ENCODE measurements around the gene KIAA0319L. TPM values are rescaled to one million over a fixed set of nuclear protein-coding genes. Genes with fewer than 3 reads are reported as not detected.

Gene KIAA0319L
- total RNA-seq, 1 donor from 2014 or later: 58.3 TPM

DNA sequence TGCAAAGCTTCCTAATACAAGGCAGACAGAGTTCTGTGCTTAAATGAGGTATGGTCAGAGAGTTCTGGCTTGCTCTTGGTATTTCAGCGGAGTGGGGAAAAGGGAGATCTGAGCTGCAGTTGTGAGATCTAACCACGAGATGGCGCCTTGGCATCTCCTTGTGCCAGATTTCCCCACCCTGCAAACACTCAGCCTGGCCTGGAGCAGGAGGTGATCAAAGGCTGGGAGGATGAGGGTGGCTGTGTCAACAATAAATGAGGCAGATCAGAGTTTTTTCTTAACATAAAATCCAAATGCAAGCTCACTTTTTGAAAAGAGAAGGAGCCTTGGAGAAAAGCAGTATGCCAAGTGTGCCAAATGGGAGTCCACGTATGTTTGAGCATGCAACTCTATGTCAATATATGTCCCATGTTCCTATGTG is 11.8 kb upstream of the KIAA0319L start:
- Histone ChIP-seq H3K79me2 (ENCODE audit: low read depth) (no peaks in the 10 kb centered on the region), H3K27ac (no peak overlapping the region), H3K27me3 (peaks cover 49% of the 10 kb centered on the region), H3K4me2 (no peak overlapping the region), H4K20me1 (ENCODE audit: low read depth) (peaks cover 19% of the 10 kb centered on the region), H2AFZ (replicated peaks) (no peak overlapping the region), H3F3A (ENCODE audit: low read depth) (peaks cover 20% of the 10 kb centered on the region), H3K9me3 (ENCODE audit: low read depth) (no peaks in the 10 kb centered on the region), H3K4me1 (peaks cover 5% of the 10 kb centered on the region), H3K4me3 (no peak overlapping the region), H3K36me3 (no peaks in the 10 kb centered on the region), H3K9ac (no peak overlapping the region)
- peaks cover 11% of the 10 kb centered on the region for H3K36me3 Mint-ChIP-seq
- no peaks in the 10 kb centered on the region for H3K9me3 Mint-ChIP-seq
- H3K4me3 Mint-ChIP-seq: no peak overlapping the region
- peak; percentile 80 for DNase-seq (ENCODE audit: low spot score)
- H3K4me1 Mint-ChIP-seq: peaks cover 14% of the 10 kb centered on the region
- peaks cover 32% of the 10 kb centered on the region for H3K27me3 Mint-ChIP-seq (ENCODE audit: insufficient read depth, low read depth)
- H3K27ac Mint-ChIP-seq: no peak overlapping the region
- TF ChIP-seq EZH2phosphoT487 (IDR thresholded peaks at IDR 0.05) (no peak), EZH2 (IDR thresholded peaks at IDR 0.05) (no peak)
- TF ChIP-seq, protein P1, sequence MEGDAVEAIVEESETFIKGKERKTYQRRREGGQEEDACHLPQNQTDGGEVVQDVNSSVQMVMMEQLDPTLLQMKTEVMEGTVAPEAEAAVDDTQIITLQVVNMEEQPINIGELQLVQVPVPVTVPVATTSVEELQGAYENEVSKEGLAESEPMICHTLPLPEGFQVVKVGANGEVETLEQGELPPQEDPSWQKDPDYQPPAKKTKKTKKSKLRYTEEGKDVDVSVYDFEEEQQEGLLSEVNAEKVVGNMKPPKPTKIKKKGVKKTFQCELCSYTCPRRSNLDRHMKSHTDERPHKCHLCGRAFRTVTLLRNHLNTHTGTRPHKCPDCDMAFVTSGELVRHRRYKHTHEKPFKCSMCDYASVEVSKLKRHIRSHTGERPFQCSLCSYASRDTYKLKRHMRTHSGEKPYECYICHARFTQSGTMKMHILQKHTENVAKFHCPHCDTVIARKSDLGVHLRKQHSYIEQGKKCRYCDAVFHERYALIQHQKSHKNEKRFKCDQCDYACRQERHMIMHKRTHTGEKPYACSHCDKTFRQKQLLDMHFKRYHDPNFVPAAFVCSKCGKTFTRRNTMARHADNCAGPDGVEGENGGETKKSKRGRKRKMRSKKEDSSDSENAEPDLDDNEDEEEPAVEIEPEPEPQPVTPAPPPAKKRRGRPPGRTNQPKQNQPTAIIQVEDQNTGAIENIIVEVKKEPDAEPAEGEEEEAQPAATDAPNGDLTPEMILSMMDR (IDR thresholded peaks at IDR 0.05): peak; percentile 92

DNA sequence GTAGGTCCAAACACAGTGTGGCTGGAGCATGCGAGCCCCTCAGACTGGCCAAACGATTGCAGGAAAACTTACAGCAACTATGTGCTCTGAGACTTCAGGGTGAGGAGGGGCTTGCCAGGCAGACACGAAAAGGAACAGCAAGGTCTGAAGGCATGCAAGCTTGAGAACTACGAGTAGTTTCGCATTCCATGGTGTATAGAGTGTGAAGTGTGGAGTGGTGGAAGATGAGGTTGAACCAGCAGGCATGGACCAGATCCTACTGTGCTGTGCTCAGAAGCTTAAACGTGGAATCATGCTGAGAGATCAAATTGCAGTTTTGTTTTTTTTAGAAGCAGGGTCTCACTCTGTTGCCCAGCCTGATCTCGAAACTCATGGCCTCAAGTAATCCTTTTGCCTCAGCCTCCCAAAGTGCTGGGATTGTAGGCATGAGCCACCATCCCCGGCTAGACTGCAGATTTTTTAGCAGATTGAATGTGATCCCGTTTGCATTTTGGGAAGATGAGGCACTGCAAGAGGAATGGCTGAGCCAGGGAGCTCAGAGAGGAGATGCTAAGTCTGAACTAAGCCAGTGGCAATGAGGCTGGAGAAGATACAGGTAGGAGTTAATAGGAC is 10.8 kb upstream of the KIAA0319L start:
- no peak overlapping the region for H2AFZ ChIP-seq (replicated peaks)
- no peaks in the 10 kb centered on the region for H3K36me3 ChIP-seq
- Mint-ChIP-seq H3K4me1 (peaks cover 14% of the 10 kb centered on the region), H3K27ac (no peak overlapping the region), H3K4me3 (no peak overlapping the region), H3K9me3 (no peaks in the 10 kb centered on the region), H3K27me3 (ENCODE audit: insufficient read depth, low read depth) (peaks cover 30% of the 10 kb centered on the region), H3K36me3 (peaks cover 11% of the 10 kb centered on the region)
- H3K4me1 ChIP-seq: peaks cover under 1% of the 10 kb centered on the region
- peaks cover 20% of the 10 kb centered on the region for H3F3A ChIP-seq (ENCODE audit: low read depth)
- H3K27me3 ChIP-seq: peaks cover 39% of the 10 kb centered on the region
- H3K9ac ChIP-seq: no peak overlapping the region
- peaks cover 19% of the 10 kb centered on the region for H4K20me1 ChIP-seq (ENCODE audit: low read depth)
- no peak for TF ChIP-seq EZH2phosphoT487 (IDR thresholded peaks at IDR 0.05)
- no peak for TF ChIP-seq EZH2 (IDR thresholded peaks at IDR 0.05)
- no peak overlapping the region for H3K4me3 ChIP-seq
- H3K79me2 ChIP-seq (ENCODE audit: low read depth): no peaks in the 10 kb centered on the region
- no peak overlapping the region for H3K4me2 ChIP-seq
- no peak overlapping the region for H3K27ac ChIP-seq
- no peak for DNase-seq (ENCODE audit: low spot score)
- H3K9me3 ChIP-seq (ENCODE audit: low read depth): no peaks in the 10 kb centered on the region

- TF ChIP-seq, protein P1 (IDR thresholded peaks at IDR 0.05): no peak
- no peak for TF ChIP-seq EZH2phosphoT487 (IDR thresholded peaks at IDR 0.05)
- no peak for TF ChIP-seq EZH2 (IDR thresholded peaks at IDR 0.05)
- Histone ChIP-seq H3K4me3 (no peak overlapping the region), H2AFZ (replicated peaks) (no peak overlapping the region), H3K79me2 (ENCODE audit: low read depth) (no peaks in the 10 kb centered on the region), H4K20me1 (ENCODE audit: low read depth) (peaks cover 8% of the 10 kb centered on the region), H3F3A (ENCODE audit: low read depth) (peaks cover 11% of the 10 kb centered on the region), H3K4me2 (no peak overlapping the region), H3K27ac (no peak overlapping the region), H3K27me3 (peaks cover 16% of the 10 kb centered on the region), H3K9ac (no peak overlapping the region), H3K9me3 (ENCODE audit: low read depth) (no peaks in the 10 kb centered on the region), H3K4me1 (no peaks in the 10 kb centered on the region), H3K36me3 (no peaks in the 10 kb centered on the region)
- no peaks in the 10 kb centered on the region for H3K9me3 Mint-ChIP-seq
- DNase-seq (ENCODE audit: low spot score): no peak
- peaks cover 8% of the 10 kb centered on the region for H3K27me3 Mint-ChIP-seq (ENCODE audit: insufficient read depth, low read depth)
- H3K36me3 Mint-ChIP-seq: peaks cover 14% of the 10 kb centered on the region
- no peak overlapping the region for H3K27ac Mint-ChIP-seq
- peaks cover 9% of the 10 kb centered on the region for H3K4me1 Mint-ChIP-seq
- no peak overlapping the region for H3K4me3 Mint-ChIP-seq
Measured at GRCh38 chr1:35565742-35566133, 8.5 kb upstream of the KIAA0319L start.

All from neural progenitor cell (in vitro differentiated cells).